Right lobe of liver (tissue), 6 donors: Measurements from ENCODE around the gene BMF. TPM values are rescaled to one million over a fixed set of nuclear protein-coding genes. Genes with fewer than 3 reads are reported as not detected.

Source experiments
- ATAC-seq, 4 donors: fragments of 200-7000 bp; cut with Tn5 transposase; one replicate each; pipeline ENCODE4 v1.9.1; 2020; ENCODE audit warnings: mild to moderate bottlenecking in 4 of 4, moderate library complexity in 4 of 4
- DNase-seq, 3 donors: peaks; one replicate each; pipeline ENCODE4 v3.0.0-alpha.2; 2020
- H3K27ac ChIP-seq, 3 donors: fragments of 200-600 bp; one replicate each; pipeline ENCODE4 v1.8.0; 2022
- H3K27me3 ChIP-seq, 2 donors: fragments of 200-600 bp; one replicate each; pipeline ENCODE4 v1.8.0; 2022
- H3K36me3 ChIP-seq, 4 donors: fragments of 200-600 bp; sonication (generic) in 1 of 4; one replicate each; pipeline versions ENCODE4 v1.5.1 to v1.8.0; 2017 to 2022; ENCODE audit warnings: control low read depth in 1 of 4
- H3K4me1 ChIP-seq, 4 donors: fragments of 200-600 bp; sonication (generic) in 1 of 4; one replicate each; pipeline versions ENCODE4 v1.5.1 to v1.8.0; 2017 to 2022; ENCODE audit warnings: control low read depth in 1 of 4
- H3K4me3 ChIP-seq, 3 donors: fragments of 200-600 bp; one replicate each; pipeline ENCODE4 v1.8.0; 2022
- H3K9me3 ChIP-seq, 4 donors: fragments of 200-600 bp; sonication (generic) in 1 of 4; one replicate each; pipeline versions ENCODE4 v1.5.1 to v1.8.0; 2017 to 2022; ENCODE audit warnings: control low read depth in 1 of 4
- CTCF ChIP-seq, 4 donors: fragments of 200-600 bp in 3 of 4; fragments of 450-650 bp in 1 of 4; IDR thresholded peaks; one replicate each; pipeline versions ENCODE4 v1.5.1 to v1.8.0; 2016 to 2022; ENCODE audit warnings: antibody characterized with exemption in 4 of 4, mild to moderate bottlenecking in 2 of 4
- POLR2A ChIP-seq: fragments of 450-650 bp; IDR thresholded peaks from one replicate; pipeline ENCODE4 v1.6.1; 2017; ENCODE audit warnings: antibody characterized with exemption, mild to moderate bottlenecking
- WGBS: methylation state at CpG from one replicate; pipeline ENCODE4 v1.1.6; 2018; ENCODE audit warnings: low coverage, low lambda C conversion rate; ENCODE audit not compliant: insufficient coverage; ENCODE audit errors: missing lambda C conversion rate; 5-methylcytosine and 5-hydroxymethylcytosine counted together
- intact Hi-C, 2 donors: fragments of 100-400 bp; cut with DNase I; formaldehyde crosslinking; loops; one replicate each; pipeline versions ENCODE4 v1.11.2 to v1.14.1; 2022
- total RNA-seq, 6 experiments: library from RNA; depleted of rRNA in 2 of 6; stranded (reverse); fragments of >200 nt in 2 of 6; fragmentation: NEBNext Ultra II Directional in 3 of 6; extraction: Animal tissue kit (Norgen Biotek cat#: 25700) in 3 of 6; gene quantifications; one replicate each; pipeline versions ENCODE4 v1.1.0 to v1.2.4, GENCODE V29; 2016 to 2023
- donor health status: DM: no; HTN: yes; CAD: no.
- donor health status: DM: no; HTN: no; CAD: no.
- donor health status: DM: no; HTN: no; CAD: no.
- donor health status: DM: no; HTN: yes; CAD: no.
- donor health status: DM: no; HTN: yes; CAD: no.

Gene BMF
- total RNA-seq, 6 experiments from 2014 or later = 1.7 to 7.3 (median 3.4) TPM

- WGBS = 0% methylated on average over 38 of the region's 59 CpGs
- ATAC-seq (peak; percentile 86 to 93 (median 89)), DNase-seq (peak; percentile 94 to 95 (median 95))
- Histone ChIP-seq H3K4me3 (peak within 1 kb of the TSS; percentile 81 to 88 (median 85)), H3K36me3 (peaks cover 6 to 35% (median 18%) of the 10 kb centered on the region in 4 donors), H3K27me3 (no peaks in the 10 kb centered on the region), H3K27ac (peak within 1 kb of the TSS; percentile 93 to 96 (median 95)), H3K9me3 (no peaks in the 10 kb centered on the region), H3K4me1 (peaks cover 0 to 26% (median 10%) of the 10 kb centered on the region in 4 donors)
- TF ChIP-seq CTCF (IDR thresholded peaks at IDR 0.05) (peak in 2 of 4 donors; percentile 4 to 41), POLR2A (peak; percentile 70)
- intact Hi-C loops = no loop called here
Measured at GRCh38 chr15:40038638-40039543, 69.8 kb downstream of the BMF start, which contains the start of gene SRP14. TSS of gene SRP14 (minus strand) at chr15:40039181. CDS start at chr15:40039116, 65 bp downstream.

GRCh38 chr15:40038275-40038637 lies 70.4 kb downstream of the BMF start:
- ATAC-seq = peak in 1 of 4 donors; percentile 0
- DNase-seq = no peak
- H3K9me3 ChIP-seq = no peaks in the 10 kb centered on the region
- intact Hi-C loops = no loop called here
- H3K4me3 ChIP-seq = peak overlapping the region; percentile 81 to 88 (median 85)
- H3K36me3 ChIP-seq = peaks cover 6 to 41% (median 22%) of the 10 kb centered on the region in 4 donors
- H3K27me3 ChIP-seq = no peaks in the 10 kb centered on the region
- WGBS = under 1% methylated on average over 18 of the region's 18 CpGs
- TF ChIP-seq CTCF (IDR thresholded peaks at IDR 0.05) (no peak), POLR2A (no peak)
- H3K27ac ChIP-seq = peak overlapping the region; percentile 93 to 96 (median 95)
- peaks cover 0 to 26% (median 10%) of the 10 kb centered on the region in 4 donors for H3K4me1 ChIP-seq

Other genes starting within 250 kb of the BMF start
- 1 to 10 TPM in 3 of 6 experiments, under 1 TPM in 3; 0.59 to 2.1 (median 1.3) TPM for gene GPR176, start 188.6 kb downstream of the BMF start, total RNA-seq
- 10 to 100 TPM; 12.6 to 42.3 (median 22.4) TPM for gene EIF2AK4, start 174.8 kb downstream of the BMF start, total RNA-seq
- 100 to 1,000 TPM in 2 of 6 experiments, 10 to 100 TPM in 4; 57.9 to 277 (median 81.0) TPM for gene SRP14, start 69.7 kb downstream of the BMF start, total RNA-seq
- gene BUB1B, start 52.2 kb upstream of the BMF start, total RNA-seq = 1 to 10 TPM in 3 of 6 experiments, under 1 TPM in 2, not detected in 1; 0.39 to 1.7 (median 1.2) TPM
- gene PAK6, start 130.2 kb upstream of the BMF start, total RNA-seq = under 1 TPM in 4 of 6 experiments, not detected in 2; 0.05 to 0.19 (median 0.10) TPM
- gene ANKRD63, start 174.2 kb upstream of the BMF start, total RNA-seq = under 1 TPM in 1 of 6 experiments, not detected in 5; 0.24 TPM
- gene PLCB2, start 199.1 kb upstream of the BMF start, total RNA-seq = 10 to 100 TPM in 2 of 6 experiments, 1 to 10 TPM in 4; 5.0 to 18.0 (median 7.2) TPM
- 1 to 10 TPM; 4.6 to 8.7 (median 5.8) TPM for gene INAFM2, start 214.8 kb upstream of the BMF start, total RNA-seq
- 10 to 100 TPM in 1 of 6 experiments, 1 to 10 TPM in 5; 4.2 to 11.9 (median 4.7) TPM for gene CCDC9B, start 232.1 kb upstream of the BMF start, total RNA-seq
- gene PHGR1, start 242.2 kb upstream of the BMF start, total RNA-seq = not detected
- under 1 TPM; 0.06 to 0.71 (median 0.16) TPM for gene DISP2, start 249.3 kb upstream of the BMF start, total RNA-seq